ENCODE measurements around the gene TTC28.

TTC28 gene

GRCh38 chr22:28103596-28103995, 576.0 kb downstream of the TTC28 start:
- H3K4me3 ChIP-seq (ENCODE audit: low read length): no peak overlapping the region
- TF ChIP-seq CTCF (IDR thresholded peaks at IDR 0.05; ENCODE audit: insufficient read depth, low read depth, low read length, missing control alignments): no peak
- no peak for DNase-seq (ENCODE audit: low read depth)

GRCh38 chr22:28102151-28102812, 577.4 kb downstream of the TTC28 start:
- H3K4me3 ChIP-seq (ENCODE audit: low read length): no peak overlapping the region
- no peak for TF ChIP-seq CTCF (IDR thresholded peaks at IDR 0.05; ENCODE audit: insufficient read depth, low read depth, low read length, missing control alignments)
- DNase-seq (ENCODE audit: low read depth): no peak

- H3K4me3 ChIP-seq (ENCODE audit: low read length): no peak overlapping the region
- DNase-seq (ENCODE audit: low read depth): no peak
- no peak for TF ChIP-seq CTCF (IDR thresholded peaks at IDR 0.05; ENCODE audit: insufficient read depth, low read depth, low read length, missing control alignments)
These were observed 582.0 kb downstream of the TTC28 start for GRCh38 chr22:28097627-28098026.

GRCh38 chr22:28096161-28096560, 583.5 kb downstream of the TTC28 start:
- no peak for TF ChIP-seq CTCF (IDR thresholded peaks at IDR 0.05; ENCODE audit: insufficient read depth, low read depth, low read length, missing control alignments)
- no peak overlapping the region for H3K4me3 ChIP-seq (ENCODE audit: low read length)

GRCh38 chr22:28095316-28096095, 584.1 kb downstream of the TTC28 start:
- no peak overlapping the region for H3K4me3 ChIP-seq (ENCODE audit: low read length)
- no peak for DNase-seq (ENCODE audit: low read depth)
- no peak for TF ChIP-seq CTCF (IDR thresholded peaks at IDR 0.05; ENCODE audit: insufficient read depth, low read depth, low read length, missing control alignments)

More at GRCh38 chr22:28096161-28096560, 583.5 kb downstream of the TTC28 start:
- DNase-seq (ENCODE audit: low read depth): no peak

- no peak overlapping the region for H3K4me3 ChIP-seq (ENCODE audit: low read length)
- no peak for TF ChIP-seq CTCF (IDR thresholded peaks at IDR 0.05; ENCODE audit: insufficient read depth, low read depth, low read length, missing control alignments)
- DNase-seq (ENCODE audit: low read depth): no peak
These were observed 584.9 kb downstream of the TTC28 start for GRCh38 chr22:28094771-28095170.
